B cell (primary cell): ENCODE measurements around the gene PLAAT3.
"Not testable (repeated sequence)": the region's sequence is repeated elsewhere in the genome, so short reads cannot be mapped to it uniquely, and the experiment has no call there.

Source experiments
- CTCF ChIP-seq: fragments of 200-600 bp; IDR thresholded peaks from one replicate; pipeline ENCODE4 v1.8.0; 2022; ENCODE audit warnings: antibody characterized with exemption, mild to moderate bottlenecking
- EZH2 ChIP-seq: IDR thresholded peaks from 2 replicates; pipeline ENCODE4 v1.6.1; 2012; ENCODE audit warnings: borderline replicate concordance, low read depth, mild to moderate bottlenecking, moderate library complexity, low read length; ENCODE audit not compliant: insufficient read depth, poor library complexity, severe bottlenecking

GRCh38 chr11:63602290-63603179 is 11.7 kb downstream of the PLAAT3 start:
- TF ChIP-seq CTCF, EZH2: not testable (repeated sequence)
